Activated CD4-positive, alpha-beta T cell treated with anti-CD3 and anti-CD28 coated beads, Interleukin-2, amount 50 U/mL, for 4 hours (primary cell): Measurements from ENCODE around the gene SLC35E2B.
"Not testable (repeated sequence)": the region's sequence is repeated elsewhere in the genome, so short reads cannot be mapped to it uniquely, and the experiment has no call there.

Source experiments
- DNase-seq, 2 experiments: peaks; one replicate each; pipeline ENCODE4 v3.0.0-alpha.2; 2020

SLC35E2B gene

DNA sequence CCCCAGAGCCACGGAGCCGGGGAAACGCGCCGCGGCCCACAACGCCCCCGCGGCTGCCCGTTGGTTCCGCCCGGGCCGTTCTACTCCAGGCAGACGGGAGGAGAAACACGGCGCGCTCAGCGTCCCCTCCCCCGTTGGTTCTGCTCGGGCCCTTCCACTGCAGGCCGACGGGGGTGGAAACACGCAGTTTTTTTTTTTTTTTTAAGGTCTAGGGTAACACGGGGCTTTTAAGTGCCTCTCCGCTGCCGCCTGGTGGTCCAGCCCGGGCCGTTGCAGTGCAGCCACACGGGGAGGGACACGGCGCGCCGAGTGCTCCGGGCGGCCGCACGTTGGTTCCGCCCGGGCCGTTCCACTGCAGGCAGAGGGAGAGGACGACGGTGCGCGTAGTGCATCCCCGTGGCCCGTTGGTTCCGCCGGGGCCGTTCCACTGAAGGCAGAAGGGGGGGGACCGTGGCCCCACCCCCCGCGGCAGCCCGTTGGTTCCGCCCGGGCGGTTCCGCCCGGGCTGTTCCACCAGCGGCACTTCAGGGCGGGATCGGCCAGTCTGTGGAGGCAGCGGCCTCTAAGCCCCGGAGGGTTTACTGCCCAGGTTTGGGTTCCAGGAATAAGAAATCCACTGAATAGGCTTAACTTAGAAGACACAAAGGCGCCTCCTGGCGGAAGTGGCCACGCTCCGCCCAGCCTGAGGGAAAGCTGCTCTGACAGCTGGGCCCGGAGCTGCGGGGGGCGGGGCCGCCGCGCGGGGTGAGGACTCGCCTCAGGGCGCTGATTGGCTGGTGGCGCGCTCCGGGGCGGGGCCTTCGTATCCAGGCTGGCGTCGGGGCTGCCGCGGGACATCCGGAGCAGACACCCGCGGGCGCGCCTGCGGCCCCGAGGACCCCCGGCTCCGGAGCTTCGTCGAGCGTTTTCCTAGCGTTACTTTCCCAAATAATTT, at the start of gene SLC35E2B:
TSS of gene SLC35E2B (minus strand) at position 82 of the 934 bp plus-strand sequence. CDS start 16,096 bp downstream, outside the sequence.
- DNase-seq: peak; percentile 74 to 75

DNA sequence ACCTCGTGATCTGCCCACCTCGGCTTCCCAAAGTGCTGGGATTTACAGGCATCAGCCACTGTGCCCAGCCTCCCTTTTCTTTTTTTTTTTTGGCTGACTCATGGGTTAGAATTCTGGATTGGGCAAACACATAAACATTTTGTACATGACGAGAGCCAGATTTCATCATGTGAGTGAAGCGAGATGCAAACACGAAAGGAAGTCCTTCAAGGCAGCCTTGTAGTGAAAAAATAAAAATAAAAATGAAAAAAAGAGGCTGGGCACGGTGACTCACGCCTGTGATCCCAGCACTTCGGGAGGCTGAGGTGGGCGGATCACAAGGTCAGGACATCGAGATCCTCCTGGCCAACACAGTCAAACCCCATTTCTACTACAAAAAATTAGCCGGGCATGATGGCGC, 48.4 kb upstream of the SLC35E2B start:
- DNase-seq: not testable (repeated sequence)

DNA sequence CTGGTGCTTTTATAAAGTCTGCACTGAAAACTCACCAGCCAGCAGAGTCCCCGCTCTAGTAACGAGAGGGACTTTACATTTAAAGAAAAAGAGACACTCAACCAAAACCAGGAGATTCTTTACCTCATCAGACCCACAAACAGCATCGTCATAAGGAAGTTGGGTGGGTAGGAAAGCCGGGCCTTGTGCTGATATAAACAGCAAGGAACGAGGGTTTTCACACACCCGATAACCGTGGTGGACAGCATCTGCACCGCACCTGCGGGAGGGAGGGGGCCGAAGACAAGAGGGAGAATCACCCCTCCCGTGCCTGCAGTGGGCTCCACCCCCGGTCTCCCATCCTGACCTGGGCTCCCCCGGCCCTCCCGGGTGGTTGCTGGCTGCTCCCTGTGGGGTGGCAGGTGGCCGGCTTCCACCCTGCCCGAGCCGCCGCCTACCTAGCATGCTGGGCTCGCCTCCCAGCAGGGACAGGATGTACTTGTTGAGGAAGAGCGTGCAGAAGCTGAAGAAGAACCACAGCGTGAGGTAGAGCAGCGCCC, 46.3 kb upstream of the SLC35E2B start:
- DNase-seq: not testable (repeated sequence)

DNA sequence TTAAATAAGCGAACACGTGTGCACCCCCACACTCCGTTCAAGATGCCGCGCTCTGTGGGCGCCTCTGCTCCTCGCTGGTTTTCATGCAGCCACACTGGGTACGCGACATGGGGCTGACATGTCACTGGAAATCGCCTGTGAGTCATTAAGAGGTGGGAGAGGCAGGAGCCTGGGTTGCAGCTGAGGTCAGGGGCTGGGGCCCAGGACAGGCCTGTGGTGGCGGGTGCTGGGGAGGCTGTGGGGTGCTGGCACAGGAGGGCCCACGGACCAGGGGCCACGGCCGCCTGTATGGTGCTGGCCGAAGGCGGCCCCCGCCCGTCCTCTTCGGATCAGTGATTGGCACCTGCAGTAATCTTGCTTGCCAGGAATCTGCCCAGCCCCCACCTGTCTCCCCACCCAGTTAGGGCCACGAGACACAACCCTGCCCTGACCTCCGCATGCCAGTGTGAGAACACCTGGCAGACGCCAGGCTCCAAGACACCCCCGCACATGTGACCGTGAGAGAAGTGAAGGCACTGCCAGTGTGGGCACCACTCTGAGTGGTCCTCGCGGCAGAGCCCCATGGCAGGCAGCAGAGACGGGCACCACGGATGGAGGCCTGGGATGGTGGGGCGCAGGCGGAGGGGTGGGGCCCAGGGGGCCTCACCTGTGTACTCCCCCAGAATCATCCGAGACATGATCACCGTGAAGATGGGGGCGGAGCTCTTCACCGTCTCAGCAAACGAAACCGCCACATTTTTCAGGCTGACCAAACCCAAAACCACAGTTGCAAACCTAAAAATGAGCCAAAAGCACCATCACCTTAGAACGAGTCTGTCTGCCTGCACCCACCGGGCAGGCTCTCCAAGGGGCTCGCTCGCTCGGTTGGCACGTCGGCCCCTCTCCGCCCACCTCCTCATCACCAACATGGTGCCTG, 45.3 kb upstream of the SLC35E2B start:
- DNase-seq: not testable (repeated sequence)

DNA sequence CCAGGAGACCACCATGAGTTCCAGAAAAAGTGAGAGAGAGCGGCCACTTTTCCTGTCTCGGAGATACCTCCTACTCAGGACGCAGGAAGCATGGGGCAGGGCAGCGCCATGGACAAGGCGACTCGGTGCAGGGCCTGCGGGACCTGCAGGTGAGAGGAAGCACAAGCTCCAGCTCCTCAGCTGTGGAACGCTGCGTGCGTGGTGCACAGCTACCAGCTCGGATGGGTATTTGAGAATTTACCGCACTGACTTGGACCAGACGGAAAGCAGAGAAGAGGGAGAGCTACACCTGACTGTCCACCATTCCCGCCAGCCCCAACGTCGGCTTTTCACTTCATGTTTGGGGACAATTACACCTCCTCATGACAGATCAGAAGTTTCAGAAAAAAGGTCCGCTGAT, 39.8 kb upstream of the SLC35E2B start:
- no peak for DNase-seq

DNA sequence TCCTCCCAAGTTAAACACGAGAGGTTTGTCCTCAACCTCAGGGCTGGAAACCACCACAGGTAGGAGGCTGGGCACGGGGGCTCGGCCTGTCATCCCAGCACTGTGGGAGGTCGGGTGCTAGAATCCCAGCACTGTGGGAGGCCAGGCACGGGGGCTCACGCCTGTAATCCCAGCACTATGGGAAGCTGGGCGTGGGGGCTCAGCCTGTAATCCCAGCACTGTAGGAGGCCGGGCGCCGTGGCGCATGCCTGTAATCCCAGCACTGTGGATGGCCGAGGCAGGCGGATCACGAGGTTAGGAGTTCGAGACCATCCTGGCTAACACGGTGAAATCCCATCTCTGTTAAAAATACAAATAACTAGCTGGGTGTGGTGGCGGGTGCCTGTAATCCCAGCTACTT, 38.3 kb upstream of the SLC35E2B start:
- DNase-seq: no peak

DNA sequence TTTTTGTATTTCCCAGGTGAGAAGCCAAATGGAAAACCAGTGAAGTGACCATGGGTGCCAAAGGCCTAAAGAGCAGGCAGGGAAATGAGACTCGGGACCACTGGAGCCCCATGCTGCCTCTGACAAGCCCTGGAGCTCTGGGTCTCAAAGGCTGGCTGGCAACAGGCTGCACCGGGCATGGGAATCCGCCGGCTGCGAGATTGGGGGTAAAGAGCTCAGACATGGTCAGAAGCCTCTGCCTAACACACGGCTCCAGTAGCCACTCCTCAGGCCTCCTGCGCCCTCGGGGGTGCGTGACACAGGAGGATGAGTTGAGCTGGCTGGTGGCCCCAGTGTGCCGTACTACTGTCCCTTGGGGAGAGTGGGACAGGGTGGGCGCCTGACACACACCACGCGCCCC, 37.6 kb upstream of the SLC35E2B start:
- not testable (repeated sequence) for DNase-seq

DNA sequence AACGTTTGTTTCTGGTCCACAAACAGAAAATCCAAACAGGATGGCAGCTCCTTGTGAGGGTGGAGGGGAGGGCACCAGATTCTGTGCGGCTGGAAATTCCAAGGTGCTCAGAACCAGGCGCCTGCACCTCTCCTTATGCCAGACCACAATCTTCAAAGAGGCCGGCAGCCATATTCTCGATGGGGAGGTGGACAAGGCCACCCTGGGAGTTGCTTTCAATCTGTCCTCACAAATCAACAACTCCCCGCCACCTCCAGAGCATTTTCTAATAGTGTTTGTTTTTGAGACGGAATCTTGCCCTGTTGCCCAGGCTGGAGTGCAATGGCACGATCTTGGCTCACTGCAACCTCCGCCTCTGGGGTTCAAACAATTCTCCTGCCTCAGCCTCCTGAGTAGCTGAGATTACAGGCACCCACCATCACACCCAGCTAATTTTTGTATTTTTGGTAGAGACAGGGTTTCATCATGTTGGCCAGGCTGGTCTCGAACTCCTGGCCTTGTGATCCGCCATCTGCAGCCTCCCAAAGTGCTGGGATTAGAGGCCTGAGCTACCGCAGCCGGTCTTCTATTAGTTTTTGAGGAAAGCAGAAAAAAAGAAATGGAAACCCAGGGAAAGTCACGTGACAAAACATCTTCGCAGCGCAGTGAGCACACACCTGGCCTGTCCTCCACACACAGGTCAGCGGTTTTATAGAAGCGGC, 36.7 kb upstream of the SLC35E2B start:
- DNase-seq: not testable (repeated sequence)

DNA sequence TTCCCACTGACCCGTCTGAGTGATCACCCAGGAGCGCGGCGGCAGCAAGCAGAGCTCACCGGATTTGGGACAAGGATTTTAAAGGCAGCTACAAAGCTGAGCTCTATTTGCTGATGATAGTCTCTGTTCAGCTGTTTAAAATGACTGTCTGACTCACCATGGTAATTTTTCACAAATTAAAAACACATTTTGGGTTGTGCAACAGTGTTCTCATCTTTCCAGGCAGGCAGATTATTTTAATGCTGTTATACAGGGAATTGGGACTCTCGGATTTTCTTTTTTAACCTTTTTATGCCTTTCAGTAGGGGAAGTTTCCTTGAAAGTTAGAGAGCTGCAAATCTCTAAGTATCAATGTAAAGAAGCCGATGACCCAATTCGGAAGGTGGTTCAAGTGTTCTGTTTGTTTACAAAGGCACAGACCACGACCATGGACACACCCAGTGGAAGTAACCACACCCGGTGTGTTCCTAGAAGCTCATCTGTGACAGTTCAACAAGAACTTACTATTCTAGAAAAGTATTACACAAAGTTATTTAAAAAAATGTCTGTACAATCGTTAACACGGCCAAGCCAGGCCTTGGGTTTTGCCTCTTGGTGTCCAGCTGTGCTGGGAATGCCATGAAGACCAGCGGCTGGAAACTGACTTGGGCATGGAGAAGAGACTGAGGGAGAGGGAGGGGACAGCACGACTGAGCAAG, 35.9 kb upstream of the SLC35E2B start:
- DNase-seq: not testable (repeated sequence)

DNA sequence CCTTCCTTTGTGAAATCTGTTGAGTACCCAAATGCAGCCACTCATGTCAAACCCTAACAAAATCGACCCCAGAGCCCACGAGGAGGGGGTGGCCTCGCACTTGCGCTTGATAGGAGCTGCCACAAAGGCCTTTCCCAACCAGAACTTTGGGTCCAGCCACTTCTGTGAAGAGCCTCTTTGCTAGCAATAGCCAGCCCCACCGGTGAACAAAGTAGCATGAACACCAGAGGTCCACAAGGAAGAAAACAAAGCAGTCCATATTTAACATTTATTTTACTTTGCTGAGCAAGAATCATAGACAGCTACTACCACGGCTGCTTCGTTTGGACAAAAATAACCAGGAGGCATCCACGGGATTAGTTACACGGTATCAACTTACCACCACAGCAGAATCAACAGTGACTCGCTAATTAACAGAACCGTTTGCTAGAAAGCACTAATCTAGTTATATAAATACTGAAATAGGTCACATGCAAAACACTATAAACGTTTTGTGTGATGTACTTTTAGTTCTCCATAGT, 34.6 kb upstream of the SLC35E2B start:
- DNase-seq: not testable (repeated sequence)

DNA sequence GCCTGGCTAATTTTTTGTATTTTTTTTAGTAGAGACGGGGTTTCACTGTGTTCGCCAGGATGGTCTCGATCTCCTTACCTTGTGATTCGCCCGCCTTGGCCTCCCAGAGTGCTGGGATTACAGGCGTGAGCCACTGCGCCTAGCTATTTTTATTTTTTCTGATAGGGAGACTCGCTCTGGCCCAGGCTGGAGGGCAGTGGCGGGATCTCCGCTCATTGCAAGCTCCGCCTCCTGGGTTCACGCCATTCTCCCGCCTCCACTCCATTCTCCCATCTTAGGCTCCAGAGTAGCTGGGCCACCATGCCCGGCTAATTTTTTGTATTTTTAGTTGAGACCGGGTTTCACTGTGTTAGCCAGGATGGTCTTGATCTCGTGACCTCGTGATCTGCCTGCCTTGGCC, 33.5 kb upstream of the SLC35E2B start:
- DNase-seq: not testable (repeated sequence)

DNA sequence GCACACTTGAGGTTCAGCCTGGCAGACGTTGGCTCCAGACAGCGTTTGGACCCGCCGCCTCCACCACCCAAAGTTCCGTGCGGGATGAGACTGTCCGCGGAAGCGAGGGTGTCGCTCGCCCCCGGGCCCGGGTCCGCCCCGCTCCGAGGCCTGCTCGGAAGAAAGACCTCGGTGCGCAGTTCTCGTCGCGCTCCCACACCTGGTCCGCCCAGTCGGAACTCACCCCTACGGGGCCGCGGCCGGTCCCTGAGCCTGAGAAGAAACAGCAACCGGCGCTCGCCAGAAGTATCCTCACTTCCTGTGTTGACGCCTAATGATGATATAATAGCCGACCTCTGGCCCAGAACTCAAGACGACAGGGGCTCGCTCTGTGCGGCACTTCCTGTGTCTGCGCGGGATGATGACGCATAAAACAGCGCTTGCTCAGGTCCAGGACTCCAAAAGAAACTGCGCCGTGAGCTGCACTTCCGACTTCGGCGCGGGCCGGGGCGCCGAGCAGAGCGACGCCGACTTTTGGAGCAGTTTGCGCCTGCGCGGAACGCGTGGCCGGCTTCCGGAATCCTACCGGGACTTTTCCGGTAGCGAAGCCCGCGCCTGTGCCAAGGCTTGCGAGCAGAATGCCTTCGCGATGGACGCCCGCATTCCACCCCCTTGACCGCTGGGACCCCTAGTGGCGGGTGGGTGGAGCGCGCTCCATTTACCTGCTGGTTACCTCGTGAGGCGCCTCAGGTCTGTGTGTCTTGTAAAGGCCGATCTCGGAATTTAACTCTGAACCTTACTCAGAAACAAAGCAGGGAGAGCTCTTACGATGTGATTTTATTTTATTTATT, 31.7 kb upstream of the SLC35E2B start, which contains the start of gene CDK11A:
TSS of gene CDK11A (minus strand) at position 323 of the 830 bp plus-strand sequence. CDS start 1,539 bp downstream, outside the sequence.
- peak; percentile 90 to 93 for DNase-seq

DNA sequence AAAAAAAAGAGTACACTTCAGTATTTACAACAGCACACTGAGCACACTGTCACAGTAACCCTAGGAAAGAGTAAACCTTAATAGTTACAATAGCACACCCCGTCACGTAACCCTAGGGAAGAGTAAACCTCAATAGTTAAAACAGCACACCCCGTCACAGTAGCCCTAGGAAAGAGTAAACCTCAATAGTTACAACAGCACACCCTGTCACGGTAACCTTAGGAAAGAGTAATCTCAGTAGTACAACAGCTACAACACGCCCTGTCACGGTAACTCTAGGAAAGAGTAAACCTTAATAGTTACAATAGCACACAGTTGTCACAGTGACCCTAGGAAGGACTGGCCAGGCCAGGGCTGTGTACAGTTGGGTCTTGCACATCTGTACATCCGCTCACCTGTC, 28.6 kb upstream of the SLC35E2B start:
- DNase-seq: no peak

DNA sequence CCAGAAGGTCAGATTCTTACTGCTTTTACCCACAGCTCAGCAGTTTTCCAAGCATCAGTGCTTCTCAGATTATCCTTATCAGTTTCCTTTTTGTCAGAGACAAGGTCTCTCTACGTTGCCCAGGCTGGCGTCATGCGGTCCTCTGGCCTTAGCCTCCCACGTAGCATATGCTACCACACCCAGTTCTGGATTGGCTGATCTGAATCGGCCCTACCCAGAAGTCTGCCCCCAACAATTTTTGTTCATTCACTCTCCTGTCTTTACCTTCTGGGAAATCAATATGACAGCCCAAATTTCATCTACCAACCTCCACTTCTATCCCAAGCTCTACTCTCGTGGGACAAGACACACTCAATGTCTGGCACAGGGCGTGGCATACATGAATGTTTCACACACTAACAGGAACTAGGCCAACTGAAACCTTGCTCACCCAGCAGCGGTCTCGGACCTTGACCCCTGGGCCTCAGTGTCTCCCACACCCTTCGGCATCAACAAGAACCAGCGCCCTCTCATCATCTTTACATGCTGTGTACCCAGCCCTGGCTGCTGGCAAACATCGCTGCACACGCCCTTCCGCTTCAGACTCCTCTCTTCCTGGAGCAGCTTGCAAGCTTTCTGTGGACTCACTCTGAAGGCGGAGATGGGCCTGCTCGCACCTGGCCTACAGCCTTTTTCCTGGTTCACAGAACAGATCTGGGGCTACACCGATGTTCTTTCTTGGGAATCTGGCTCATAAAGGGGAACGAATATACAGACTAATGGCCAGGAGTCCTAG, 22.7 kb upstream of the SLC35E2B start:
- not testable (repeated sequence) for DNase-seq

DNA sequence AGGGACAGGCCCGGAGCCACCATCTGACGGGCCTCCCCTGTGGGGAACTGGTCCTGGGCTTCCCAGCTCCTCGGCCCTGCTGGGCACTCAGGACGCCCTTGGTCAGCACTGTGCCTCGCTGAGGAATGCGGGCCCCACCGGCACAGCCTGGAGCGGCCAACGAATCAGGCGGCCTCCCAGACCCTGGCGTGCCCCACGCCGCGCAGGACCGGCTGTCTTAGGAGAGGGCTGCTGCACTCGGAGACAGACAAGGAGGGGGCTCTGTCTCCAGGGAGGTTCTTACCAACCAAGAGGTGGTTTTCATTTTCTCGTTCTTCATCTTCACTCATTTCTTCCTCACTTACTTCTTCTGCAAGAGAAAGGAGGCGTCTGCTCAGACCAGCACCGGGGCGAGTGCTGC, 15.3 kb upstream of the SLC35E2B start:
- DNase-seq: not testable (repeated sequence)

DNA sequence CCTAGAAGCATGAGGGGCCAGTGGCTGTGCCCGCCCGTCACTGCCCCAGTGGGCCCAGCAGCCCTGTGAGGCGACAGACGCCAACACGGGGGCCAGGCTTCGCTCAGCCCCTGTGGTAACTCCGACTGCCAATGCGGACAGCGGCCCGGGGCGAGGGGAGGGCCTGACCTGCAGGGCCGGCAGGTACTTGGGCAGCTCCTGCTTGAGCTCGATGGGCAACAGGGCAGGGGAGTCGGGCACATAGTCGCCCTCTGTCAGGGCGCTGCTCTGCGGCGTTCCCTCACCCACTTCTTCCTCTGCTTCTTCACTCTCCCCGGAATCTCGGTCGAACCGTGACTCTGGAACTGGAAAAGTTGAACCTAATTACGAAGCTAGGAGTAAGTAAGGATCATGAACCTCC, 14.6 kb upstream of the SLC35E2B start:
- DNase-seq: not testable (repeated sequence)

DNA sequence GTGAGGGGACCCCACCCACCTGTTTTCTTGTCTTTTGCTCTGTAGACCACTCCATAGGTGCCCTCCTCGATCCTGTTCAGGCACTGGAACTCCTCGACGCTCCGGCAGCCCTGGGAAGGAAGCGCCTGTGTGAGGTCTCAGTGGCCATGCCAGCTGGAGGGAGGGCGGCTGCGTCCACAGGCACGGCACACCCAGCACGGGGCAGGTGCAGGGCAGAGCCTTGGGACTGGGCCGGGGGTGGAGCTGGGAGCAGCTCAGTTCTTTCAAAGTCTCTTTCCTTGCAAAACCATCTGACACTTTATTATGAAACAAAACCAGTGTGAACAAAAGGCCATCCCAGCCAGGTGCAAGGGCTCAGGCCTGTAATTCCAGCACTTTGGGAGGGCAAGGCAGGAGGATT, 13.0 kb upstream of the SLC35E2B start:
- not testable (repeated sequence) for DNase-seq

DNA sequence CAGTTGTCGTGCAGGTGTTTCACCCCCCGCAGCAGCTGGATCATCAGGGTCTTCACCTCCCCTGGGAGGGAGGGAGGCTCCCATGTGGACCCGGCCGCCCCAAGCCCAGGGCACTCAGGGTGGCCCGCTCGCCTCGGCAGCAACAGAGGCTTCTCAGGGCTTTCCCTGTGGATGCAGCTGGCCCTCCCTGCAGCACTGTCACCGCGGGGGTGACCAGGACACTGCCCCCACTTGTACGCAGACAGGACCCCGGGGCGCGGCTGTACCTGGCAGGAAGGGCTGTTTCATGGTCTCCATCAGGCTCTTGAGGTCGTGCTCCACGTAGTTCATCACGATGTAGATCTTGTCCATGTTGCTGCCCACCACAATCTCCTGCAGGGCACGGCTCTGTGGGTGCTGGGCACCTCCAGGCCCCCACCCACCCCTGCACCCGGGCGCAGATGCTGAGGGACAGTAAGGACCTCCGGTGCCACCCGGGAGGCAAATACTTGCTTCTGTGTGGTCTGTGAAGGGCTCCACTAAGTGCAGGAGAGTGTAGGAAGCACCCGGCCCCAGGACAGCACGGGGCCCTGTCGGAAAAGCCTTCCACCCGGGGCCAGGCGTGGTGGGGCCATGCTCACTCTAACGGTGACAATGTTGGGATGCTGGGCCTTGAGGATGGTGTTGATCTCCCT, 11.8 kb upstream of the SLC35E2B start:
- not testable (repeated sequence) for DNase-seq

DNA sequence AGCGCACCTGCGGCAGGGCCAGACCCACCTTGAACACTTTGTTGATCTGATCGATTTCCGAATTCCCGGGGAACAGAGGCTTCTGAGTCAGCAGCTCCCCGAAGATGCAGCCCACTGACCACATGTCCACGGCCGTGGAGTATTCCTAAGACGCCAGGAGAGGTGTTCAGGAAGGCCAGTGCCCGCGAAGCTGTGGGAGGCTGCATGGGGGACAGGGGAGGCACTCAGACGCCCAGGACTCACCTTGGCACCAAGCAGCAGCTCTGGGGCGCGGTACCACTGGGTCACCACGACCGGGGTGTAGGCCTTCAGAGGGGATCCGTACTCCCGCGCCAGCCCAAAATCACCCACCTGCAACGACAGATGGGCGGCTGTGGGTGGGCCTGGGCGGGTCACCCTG, 11.2 kb upstream of the SLC35E2B start:
- no peak for DNase-seq
